SKM-1 (cell line): ENCODE measurements around the gene GPR55.

Experiments used
- DNase-seq: peaks from one replicate; lab custom pipeline; 2025; ENCODE audit not compliant: unreplicated experiment; lab: John Stamatoyannopoulos, UW

GPR55 gene

DNA sequence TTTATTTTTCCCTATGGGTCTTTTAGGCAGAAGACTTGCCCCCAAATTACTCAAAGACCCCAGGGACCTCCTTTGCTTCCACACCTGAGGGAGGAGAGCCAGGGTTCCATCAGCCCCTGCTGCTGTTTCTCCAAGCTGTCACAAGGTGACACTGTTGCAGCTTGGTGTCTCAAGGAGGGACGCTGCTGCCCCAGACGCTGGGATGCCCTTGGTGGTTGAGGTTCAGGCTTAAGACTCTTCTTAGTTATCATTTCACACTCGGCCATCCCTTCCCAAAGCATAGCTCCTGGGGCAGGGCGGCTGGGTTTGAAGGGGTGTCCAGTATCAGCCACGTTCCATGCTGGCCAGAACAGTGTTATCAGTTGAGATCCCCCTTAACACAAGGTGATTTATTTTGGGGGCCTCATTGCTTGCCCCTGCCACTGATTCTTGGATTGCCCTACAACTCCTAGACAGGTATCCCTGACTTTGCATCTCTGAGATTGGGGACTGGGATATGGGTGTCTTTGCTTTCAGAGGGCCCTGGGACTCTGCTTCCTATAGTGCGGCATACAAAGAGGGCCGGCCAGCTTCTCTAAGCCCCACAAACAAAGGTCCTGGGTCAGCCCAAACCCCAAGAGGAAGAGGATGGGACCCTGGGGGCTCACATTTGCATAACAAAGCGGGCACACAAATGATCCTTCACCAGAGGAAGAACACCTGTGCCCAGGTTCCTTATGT is 22.7 kb downstream of the GPR55 start:
- DNase-seq: peak; percentile 46

DNA sequence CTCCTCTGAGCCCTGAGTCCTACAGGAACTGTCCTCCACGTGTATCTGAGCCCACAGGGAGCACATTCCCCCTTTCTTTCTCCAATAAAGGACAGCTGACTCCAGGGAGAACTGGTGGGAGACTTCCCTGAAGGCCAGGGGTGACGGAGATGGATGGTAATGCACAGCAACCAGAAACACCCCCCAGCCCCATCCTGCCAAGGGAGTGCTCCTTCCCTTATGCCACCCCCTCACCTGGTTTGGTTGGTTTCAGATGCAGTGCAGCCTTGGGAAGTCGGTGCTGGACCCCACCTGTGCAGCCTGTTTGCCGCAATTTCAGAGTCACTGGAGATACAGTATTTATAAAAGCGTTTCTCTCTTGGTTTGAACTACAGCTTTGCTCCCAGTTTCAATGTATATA is 24.0 kb downstream of the GPR55 start:
- no peak for DNase-seq

DNA sequence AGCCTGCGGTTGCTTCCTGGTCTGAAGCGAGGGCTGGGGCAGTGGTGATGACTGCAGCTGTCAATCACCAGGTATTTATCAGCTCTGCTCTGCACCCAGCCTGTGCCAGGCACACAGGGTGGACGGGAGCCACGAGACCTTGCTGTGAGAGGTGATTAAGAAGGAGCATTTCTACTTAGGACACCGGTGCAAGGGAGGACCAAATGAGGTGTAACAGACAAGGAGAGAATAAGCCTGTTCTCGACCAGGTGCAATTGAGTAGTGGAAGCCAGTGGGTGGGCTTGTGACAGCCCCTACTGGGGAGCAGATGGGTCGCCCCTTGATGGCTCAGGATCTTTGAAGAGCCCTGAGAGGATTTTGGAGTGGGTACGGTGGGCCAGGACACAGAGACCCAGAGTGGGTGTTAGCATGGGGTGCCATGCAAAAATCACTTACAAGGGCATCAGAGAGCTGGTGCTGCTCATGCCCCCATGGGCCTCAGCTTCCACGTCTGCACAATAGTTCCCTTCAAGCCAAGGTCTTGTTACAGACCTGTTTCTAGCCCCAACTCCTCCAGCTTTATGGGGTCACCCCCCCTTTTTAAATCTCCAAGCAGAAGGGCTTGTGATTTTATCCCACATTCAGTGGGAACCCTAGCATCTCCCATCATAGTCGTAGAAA is 24.6 kb downstream of the GPR55 start:
- DNase-seq: no peak

DNA sequence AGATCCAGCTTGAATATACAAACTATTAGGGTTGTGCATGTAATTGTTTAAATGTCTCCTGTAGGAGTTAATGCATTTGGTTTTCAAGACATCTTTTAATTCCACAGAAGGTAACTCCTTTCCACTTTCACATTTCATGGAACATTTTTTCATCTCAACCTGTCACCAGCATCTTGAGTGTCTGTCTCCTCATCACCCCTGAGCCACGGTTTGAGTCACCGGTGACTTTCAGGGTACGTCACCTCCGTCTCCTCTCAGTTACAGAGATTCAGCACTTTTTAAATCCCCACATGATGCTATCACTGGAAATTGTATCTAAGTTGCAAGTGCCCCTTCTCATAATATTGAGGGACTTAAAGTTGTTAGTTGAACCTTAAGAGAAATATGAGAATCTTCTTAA is 25.3 kb downstream of the GPR55 start:
- no peak for DNase-seq

DNA sequence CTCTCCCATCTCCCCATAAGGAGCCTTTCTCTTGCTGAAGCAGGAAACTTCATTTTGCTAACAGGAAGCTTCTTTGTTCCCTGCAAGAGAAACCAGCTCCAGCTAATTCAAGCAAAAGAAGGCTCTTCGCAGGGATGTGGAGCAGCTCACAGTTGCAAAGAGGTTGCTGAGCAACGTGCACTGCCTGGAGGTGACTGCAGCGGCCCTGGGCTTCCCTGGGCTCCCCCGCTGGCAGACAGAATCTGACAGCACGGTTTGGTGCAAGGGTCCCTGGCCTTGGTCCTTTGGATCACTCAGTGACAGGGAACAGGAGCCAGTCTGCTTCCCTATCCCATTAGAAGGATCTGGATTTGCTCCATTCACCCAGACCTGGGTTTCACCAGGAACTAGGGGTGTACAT is 25.8 kb downstream of the GPR55 start:
- no peak for DNase-seq

DNA sequence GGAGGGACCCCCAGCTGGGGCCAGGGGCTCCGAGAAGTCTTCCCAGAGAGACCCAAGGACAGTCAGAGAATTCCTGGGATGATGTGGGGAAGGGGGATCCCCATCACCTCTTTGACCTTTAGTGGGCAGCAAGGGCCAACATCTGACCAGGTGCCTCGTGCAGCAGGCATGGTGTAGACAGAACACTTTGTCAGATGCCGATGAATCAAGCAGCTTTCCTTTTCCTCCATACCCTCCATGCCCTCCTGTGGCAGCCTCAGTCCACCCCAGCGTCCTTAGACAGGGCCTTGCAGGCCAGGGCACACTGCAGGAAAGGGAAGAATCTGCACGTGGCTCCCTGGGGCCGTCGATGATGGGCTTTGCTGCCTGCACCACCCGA is 26.3 kb downstream of the GPR55 start:
- DNase-seq: no peak

DNA sequence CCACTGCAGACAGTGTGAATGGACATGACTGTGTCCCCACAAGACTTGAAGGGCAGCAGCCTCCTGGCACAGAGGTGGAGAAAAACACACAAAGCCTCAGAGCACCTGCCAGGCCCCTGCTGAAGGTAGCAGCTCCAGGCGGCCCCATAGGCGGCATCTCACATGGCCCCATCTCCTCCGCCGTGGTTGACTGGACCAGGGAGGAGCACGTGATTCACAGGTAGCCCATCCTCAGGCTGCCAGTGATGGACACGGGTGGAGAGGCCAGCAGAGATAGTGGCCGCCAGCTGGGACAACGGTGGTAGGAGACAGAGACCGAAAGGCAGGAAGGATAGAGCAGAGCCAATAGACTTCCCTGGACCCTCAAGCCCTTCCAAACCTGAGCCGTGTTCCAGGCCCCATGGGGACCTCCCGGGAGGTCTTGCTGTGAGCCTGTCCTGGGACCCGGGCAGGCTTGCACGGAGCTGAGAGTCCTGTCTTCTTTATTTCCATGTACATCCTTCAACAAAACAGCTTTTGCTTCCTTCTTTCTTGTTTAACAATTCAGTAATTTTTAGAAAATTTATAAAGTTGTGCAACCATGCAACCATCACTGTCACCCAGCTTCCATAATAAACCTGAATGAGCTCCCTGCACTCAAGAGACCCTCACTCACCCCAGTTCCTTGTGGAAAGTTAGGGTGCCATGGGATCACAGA is 26.9 kb downstream of the GPR55 start:
- DNase-seq: no peak

DNA sequence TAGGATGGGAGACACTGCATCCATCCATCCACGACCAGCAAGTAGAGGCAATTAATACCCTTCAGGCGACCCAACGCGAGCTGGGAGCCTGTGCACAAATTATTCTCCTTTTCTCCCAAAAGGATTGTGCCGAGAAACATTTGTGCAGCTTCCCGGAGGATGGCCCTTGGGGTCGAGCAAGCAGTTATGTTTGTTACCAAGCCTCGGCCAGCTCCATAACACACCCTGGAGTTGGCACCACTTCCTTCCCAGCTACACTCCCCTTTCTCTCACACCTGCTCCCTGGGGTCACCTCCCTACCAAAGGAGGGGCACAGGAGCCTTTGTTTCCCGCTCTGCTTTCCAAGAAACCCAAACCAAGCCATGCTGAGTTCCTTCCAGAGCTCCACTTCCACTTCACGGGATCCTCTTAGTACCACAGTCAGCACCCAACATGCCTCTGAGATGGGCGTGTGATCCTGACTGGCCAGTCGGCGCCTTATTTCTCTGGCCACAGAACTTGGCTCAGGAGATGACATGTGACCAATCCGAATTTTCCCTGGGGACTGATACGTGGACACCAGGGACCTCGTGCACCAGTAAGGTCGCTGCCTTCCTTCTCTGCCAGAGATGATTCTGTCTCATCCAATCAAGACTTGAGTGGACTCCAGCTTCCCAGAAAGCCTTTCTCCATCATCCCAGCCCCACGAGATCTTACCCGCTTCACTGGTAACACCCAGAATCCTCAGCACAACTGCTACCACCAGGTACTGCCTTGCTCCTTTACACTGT is 28.5 kb downstream of the GPR55 start:
- DNase-seq: no peak

DNA sequence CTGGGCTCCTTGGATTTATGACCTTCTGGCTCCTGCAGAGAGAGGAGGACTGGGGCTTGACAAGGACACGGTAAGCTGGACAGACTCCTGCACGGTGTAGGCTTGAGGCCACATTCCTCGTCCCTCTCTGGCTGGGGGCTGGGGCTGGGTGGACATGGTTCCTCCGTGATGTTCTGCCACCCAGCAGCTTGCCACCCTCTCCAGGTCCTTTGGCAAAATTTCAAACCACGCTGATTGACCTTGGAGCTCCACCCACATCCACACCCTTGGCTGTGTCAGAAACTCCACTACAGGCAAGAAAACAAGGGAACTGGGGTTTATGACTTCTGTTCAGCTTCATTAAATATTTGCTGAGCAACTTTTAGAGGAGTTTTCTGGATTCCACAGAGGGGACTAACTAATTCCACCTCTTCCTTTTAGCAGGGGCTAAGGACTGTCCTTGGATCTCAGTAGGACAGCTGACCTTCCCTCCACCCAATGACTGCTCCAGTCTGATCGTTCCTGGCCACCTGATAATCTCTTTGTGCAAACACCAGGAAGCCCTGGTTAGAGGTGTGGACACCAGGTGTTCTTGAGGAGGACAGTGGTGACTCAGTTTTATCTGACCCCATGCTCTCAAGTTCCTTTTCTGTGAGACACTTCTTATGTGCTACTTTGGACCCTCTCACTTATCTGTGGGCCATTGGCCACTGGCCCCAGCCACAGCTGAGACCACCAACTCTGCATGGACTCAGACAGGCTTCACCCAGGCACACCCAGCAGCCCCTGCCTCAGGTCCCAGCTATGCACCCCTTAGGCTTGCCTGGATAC is 29.3 kb downstream of the GPR55 start:
- DNase-seq: no peak

DNA sequence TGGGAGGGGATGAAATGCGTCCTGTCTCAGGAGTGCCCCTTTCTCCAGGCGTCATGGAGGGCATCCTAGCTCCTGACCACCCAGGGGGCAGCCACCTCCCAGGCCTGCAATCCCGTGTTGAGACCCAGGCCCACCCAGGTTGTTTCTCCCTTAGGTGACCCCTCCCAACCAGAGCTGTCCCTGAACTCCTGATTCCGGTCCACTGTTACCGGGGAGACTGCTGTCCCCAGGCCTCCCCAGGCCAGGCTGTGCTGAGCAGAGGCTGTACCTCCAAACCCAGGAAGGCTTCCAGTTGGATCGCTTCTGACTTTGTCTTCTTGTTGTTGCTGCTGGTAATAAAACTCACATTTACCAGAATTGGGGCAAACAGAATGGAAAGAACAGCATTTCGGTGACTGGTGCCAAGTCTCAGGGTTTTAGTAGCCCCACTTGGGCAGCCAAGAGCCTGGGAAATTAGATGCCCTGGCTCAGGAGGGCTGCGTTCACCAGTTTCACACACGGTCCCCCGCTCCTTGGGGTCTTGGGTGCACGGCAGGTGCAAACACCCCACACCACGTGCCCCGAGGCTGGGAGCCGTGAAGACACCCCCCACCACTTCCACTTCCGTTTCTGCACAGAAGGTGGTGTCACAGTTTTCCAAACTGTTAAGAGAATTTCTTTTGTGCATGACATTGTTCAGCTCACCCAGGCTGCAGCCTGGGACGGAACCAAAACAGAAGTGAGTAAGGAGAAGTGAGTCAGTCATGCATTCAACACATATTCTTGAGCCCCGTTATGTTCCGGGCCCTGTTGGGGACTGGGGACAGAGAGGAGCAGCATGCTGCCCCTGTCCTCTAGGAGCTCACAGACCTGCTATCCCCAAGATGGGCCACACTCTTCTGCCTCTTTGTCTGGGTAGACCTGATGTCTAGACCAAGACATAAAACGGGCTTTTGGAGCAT is 30.9 kb downstream of the GPR55 start:
- no peak for DNase-seq

DNA sequence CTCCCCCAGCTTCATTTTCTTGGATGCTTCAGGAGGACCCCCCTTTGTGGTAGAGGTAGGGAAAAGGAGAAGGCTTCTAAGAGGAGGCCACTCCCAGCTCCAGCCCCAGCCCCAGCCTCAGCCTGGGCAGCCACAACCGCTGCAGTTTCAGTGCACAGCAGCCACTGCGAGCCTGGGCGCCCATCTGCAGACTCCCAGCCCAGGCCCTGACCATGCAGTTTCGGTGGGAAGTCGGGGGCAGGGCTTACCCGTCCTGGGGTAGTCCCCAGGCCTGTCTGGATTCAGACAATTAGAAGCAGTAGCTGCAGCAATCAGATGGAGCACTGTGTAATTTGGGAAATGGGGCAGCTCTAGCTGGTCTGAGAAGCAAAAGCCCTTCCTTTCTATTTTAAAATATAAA is 31.7 kb downstream of the GPR55 start:
- DNase-seq: no peak

DNA sequence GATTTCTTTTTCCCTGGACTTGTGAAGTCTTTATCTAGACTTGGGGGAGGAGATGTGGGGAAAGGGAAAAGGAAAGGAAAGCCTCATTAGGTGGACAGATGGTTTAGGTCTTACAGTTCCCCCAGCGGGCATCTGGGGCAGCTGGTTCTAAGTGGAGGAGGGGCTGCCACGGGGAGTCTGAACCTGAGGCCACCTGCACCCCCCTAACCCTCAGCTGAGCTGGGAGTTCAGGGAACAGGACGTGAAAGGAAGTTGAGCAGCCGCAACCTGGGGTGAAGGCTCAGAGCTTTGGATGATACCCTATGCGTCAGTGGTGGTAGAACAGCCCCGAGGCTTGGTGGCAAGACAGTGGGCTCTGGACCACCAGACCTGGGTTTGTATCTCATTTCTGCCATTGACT is 33.5 kb downstream of the GPR55 start:
- no peak for DNase-seq

DNA sequence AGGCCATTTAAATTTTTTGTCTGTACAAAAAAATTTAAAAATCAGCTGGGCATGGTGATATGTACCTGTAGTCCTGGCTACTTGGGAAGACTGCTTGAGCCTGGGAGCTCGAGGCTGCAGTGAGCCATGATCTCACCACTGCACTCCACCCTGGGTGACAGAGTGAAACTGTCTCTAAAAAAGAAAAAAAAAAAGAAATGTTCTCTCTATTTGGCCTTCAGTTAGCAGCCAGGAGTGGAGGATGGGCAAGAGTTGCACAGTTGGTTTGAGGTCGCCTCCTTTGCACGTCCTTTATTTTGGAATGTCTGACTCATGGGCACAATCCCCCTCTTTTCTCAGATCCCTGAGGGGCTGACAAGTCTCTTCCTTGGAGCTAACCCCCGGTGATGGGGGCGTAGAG is 34.0 kb downstream of the GPR55 start:
- no peak for DNase-seq

DNA sequence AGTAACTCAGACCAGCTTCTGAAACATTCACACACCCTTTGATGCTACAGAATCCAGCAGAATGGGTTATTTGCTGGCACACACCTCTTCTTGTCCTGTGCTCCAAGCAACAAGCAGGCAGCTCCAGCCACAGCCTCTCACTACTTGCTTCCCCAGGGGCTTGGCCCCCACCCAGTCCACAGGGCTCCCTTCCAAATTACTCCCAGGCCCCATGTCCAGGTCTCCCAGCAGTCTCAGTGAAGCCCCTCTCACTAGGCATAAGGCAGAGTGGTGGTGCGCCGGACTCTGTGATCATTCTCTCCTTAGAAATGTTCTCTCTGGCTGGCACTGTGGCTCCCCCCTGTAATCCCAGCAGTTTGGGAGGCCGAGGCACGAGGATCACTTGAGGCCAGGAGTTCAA is 34.4 kb downstream of the GPR55 start:
- no peak for DNase-seq

DNA sequence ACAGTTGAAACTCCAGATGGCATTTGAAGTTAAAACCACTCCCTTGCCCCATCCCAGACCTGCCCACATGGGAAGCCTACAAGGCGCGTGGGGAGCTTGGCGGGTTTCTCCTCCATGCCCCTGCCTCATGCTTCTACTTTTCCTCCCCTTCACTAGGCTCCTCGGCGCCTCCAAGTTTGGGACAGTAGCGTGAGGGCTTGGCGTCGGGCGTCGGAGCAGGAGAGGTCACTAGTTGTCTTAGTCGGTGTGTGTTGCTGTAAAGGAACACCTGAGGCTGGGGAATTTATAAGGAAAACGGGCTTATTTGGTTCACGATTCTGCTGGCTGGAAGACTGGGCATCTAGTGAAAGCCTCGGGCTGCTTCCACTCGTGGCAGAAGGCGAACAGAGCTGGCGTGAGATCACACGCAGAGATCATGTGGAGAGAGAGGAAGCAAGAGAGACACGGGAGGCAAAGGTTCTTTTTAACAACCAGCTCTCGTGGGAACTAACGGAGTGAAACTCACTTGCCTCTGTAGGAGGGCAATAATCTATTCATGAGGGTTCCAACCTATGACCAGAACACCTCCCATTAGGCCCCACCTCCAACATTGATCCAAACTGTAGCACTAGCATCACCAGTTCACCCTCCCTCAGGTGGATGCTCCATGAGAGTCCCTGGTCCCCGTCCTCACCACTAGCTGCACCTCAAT is 35.0 kb downstream of the GPR55 start:
- DNase-seq: no peak

DNA sequence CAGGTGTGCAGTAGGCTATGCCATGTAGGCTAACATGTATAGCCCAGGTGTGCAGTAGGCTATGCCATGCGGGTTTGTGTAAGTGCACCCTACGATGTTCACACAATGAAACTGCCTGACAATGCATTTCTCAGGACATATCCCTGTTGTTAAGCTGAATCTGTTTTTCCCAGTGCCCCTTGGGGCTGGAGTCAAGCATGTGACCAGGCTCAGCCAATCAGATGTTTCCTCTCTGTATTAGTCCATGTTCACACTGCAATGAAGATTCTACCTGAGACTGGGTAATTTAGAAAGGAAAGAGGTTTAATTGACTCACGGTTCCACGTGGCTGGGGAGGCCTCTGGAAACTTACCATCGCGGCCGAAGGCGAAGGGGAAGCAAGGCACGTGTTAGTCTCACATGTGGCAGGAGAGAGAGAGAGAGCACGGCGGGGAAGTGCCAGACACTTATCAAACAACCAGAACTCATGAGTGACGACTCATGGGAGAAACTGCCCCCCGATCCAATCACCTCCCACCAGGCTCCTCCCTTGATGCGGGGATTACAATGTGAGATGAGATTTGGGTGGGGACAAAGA is 36.1 kb downstream of the GPR55 start:
- no peak for DNase-seq

DNA sequence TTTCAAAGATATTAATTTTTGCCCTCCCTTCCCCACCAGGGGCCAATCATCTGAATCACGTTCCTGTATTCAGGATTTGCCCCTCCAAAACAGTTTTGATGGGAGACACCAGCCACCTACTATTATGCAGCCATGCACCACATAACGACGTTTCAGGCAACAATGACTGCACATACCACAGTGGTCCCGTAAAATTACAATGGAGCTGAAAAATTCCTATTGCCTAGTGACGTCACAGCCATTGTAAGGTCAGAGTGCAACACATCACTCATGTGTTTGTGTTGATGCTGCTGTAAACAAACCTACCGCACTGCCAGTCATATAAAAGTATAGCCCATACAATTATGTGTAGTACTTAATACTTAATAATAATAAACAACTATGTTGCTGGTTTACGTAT is 37.7 kb downstream of the GPR55 start:
- DNase-seq: no peak

DNA sequence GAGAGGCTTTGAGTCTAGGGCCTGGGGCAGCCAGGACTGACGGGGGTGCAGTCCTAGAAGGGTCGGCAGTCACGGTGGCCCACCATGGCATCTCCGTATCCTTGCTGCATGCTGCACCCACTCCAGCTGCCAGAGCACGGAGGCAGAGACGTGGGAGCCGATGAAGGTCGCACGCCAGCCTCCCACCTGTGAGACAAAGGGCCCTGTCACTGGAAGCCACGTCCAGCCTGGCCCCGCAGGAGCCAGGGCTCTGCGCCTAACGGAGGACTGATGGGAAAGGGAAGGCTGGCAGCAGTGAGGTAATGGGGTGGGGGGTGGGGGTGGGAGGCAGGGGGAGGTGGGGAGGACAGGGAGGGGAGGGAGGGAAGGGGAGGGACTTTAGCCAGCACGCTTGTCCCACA is 38.4 kb downstream of the GPR55 start:
- DNase-seq: no peak

DNA sequence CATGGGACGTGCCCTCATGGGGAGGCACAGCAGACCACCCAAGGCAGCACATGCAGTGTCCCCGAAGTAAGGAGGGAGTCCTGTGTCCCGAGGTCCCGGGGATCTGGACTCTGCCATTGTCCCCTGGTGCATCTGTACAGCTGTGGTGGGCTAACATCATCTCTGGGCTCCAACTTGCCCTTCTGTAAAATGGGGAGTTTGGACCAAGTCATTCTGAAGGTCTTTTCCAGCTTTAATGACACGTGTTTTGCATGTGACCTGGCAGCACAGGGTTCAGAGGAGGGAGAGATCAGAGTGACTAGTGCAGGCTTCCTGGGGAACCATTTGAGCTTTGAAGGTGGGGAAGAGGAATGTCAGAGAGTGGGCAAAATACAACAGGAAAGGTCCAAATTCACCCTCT is 38.8 kb downstream of the GPR55 start:
- no peak for DNase-seq
